ENCODE data around the gene MGAT5B. TPM values are rescaled to one million over a fixed set of nuclear protein-coding genes. Genes with fewer than 3 reads are reported as not detected.

MGAT5B gene
- total RNA-seq, 2 donors from 2014 or later, result 0.14 to 4.1 TPM

DNA sequence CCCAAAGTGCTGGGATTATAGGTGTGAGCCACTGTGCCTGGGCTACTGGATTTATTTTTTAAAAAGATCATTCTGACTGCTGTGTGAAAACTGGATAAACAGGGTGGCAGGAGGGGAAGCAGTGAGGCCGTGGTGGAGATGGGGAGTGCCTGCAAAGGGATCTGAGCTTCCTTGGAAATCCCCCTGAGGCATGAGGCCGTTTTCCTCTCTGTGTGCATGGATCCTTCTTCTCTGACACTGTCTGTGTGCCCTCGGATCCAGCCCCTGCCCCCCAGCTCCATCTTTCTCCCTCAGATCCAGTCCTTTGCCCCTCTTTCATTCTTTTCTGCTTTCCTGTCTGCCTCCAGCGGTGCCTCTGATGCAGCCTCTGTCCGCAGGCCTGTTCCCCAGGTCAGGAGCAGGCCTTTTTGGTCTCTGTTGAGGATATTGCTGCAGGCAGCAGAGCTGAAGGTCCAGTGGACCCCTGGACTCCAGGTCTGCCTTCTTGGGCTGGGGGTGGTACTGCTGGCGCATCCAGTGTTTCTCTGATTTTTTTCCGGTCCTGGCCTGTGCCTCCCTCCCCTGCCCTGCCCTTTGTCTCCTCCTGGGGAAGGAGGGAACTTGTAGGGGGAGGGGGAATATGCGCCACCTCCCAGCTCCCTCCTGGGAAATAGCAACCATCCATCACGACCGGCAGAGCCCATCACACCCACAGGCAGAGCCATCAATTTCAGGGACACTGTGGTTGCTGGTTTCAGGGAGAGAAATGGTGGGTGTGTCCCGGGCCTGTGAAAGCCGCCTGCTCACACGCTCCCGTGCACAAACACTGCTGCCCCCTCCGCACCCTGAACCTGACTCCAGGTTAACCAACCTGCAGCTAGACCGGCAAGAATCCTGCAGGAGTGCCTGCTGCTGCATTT lies 17.0 kb downstream of the MGAT5B start:
- H3K36me3 ChIP-seq, result no peaks in the 10 kb centered on the region
- H3K9me3 ChIP-seq, result no peaks in the 10 kb centered on the region
- no peak for TF ChIP-seq POLR2AphosphoS5 (IDR thresholded peaks at IDR 0.05)
- TF ChIP-seq POLR2A (IDR thresholded peaks at IDR 0.05), result no peak
- no peak overlapping the region for H3K27ac ChIP-seq
- no peaks in the 10 kb centered on the region for H3K27me3 ChIP-seq (replicated peaks; ENCODE audit: insufficient read depth)
- no peak for DNase-seq (ENCODE audit: low spot score)
- H3K4me1 ChIP-seq (replicated peaks), result no peaks in the 10 kb centered on the region
- 49% methylated on average over 16 of the region's 16 CpGs for WGBS
- no peak overlapping the region for H3K4me3 ChIP-seq
- intact Hi-C loops (cut with DNase I), result no loop called here

DNA sequence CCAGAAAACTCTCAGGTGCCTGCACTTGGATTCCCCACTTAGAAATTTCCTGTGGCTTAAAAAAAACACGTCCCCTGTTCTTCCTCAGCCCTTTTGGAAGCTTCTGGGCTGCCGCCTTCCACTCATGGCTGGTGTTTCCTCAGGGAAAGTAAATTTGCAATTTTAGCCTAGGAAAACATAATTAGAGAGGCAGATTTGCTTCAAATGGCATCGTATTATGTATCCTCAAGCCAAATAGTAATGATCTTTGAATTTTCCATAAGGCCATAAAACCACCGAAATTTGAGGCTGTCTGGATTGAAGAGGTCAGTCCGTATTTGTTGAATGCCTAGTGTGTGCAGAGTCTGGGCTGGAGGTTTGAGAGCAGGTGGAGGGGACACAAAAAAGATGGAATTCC lies 17.7 kb downstream of the MGAT5B start:
- H3K9me3 ChIP-seq, result no peaks in the 10 kb centered on the region
- WGBS, result 75% methylated on average over 5 of the region's 5 CpGs
- no peaks in the 10 kb centered on the region for H3K27me3 ChIP-seq (replicated peaks; ENCODE audit: insufficient read depth)

DNA sequence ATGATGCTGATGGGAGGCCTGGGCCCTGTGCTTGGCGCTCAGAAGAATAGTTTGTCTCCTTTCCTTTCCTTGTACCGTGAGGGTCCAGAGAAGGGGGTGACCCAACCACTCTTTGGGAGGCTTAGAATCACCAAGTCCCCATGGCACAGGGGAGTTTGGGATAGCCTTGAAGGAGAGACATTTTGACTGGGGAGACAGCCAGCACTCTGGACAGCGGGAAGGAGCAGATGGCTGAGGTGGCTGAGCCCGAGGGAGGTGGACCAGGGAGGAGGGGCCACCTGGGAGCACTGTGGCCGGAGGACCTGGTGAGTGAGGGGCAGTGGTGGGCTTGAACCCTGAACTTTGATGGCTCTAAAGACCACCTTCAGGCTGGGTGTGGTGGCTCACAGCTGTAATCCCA lies 18.2 kb downstream of the MGAT5B start:
- Histone ChIP-seq H3K9me3 (no peaks in the 10 kb centered on the region), H3K27me3 (replicated peaks; ENCODE audit: insufficient read depth) (no peaks in the 10 kb centered on the region), H3K4me3 (no peak overlapping the region), H3K36me3 (no peaks in the 10 kb centered on the region), H3K4me1 (replicated peaks) (no peaks in the 10 kb centered on the region), H3K27ac (no peak overlapping the region)
- intact Hi-C loops (cut with DNase I), result no loop called here
- no peak for TF ChIP-seq CTCF (IDR thresholded peaks at IDR 0.05)
- no peak for TF ChIP-seq POLR2A (IDR thresholded peaks at IDR 0.05)
- no peak for TF ChIP-seq POLR2AphosphoS5 (IDR thresholded peaks at IDR 0.05)
- 74% methylated on average over 5 of the region's 5 CpGs for WGBS
- DNase-seq (ENCODE audit: low spot score), result no peak

More for the DNA sequence above, 17.7 kb downstream of the MGAT5B start:
- TF ChIP-seq POLR2AphosphoS5 (IDR thresholded peaks at IDR 0.05) (no peak), CTCF (IDR thresholded peaks at IDR 0.05) (no peak), POLR2A (IDR thresholded peaks at IDR 0.05) (no peak)
- no peak overlapping the region for H3K27ac ChIP-seq
- intact Hi-C loops (cut with DNase I), result no loop called here
- DNase-seq (ENCODE audit: low spot score), result no peak
- H3K36me3 ChIP-seq, result no peaks in the 10 kb centered on the region
- H3K4me1 ChIP-seq (replicated peaks), result no peaks in the 10 kb centered on the region
- H3K4me3 ChIP-seq, result no peak overlapping the region

DNA sequence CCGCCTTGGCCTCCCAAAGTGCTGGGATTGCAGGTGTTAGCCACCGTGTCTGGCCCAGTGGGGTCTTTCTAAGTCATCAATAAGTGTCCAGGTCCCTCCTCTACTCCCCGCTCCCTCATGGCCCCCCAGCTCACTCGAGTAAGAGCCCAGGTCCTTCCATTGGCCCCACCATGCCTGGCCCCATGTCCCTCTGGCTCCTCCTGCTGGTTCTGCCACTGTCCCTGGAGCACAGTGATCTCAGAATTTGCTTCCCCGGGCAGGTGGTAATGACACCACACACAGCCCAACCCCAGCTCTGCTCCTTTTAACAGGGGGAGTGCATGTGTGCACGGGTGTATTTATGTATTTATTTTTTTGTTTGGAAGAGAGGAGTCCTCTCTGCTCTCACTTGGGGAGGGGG lies 19.6 kb downstream of the MGAT5B start:
- no peak overlapping the region for H3K27ac ChIP-seq
- H3K9me3 ChIP-seq, result no peaks in the 10 kb centered on the region
- no peaks in the 10 kb centered on the region for H3K4me1 ChIP-seq (replicated peaks)
- H3K27me3 ChIP-seq (replicated peaks; ENCODE audit: insufficient read depth), result no peaks in the 10 kb centered on the region
- intact Hi-C loops (cut with DNase I), result no loop called here
- H3K4me3 ChIP-seq, result no peak overlapping the region
- no peaks in the 10 kb centered on the region for H3K36me3 ChIP-seq
- DNase-seq (ENCODE audit: low spot score), result no peak
- TF ChIP-seq POLR2AphosphoS5 (IDR thresholded peaks at IDR 0.05), result no peak
- no peak for TF ChIP-seq CTCF (IDR thresholded peaks at IDR 0.05)
- no peak for TF ChIP-seq POLR2A (IDR thresholded peaks at IDR 0.05)
- 76% methylated on average over 6 of the region's 6 CpGs for WGBS

DNA sequence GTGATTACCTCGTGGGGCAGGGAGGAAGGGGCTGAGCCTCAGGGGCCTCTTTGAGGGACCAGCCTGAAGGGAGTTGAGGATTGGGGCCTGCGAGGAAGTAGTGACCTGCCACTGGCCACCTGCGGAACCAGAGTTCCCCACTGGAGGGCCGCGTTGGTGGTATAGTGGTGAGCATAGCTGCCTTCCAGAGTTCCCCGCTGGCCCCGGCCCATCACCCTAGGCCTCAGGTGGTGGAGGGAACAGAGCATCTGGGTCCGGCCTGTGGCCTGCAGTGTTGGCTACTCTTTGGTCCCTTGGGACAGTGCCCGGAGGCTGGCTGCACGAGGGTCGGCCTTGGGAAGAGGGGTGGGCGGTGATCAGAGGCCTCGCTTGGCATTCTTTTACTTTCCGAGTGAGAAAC lies 20.5 kb downstream of the MGAT5B start:
- TF ChIP-seq POLR2AphosphoS5 (IDR thresholded peaks at IDR 0.05) (no peak), POLR2A (IDR thresholded peaks at IDR 0.05) (no peak), CTCF (IDR thresholded peaks at IDR 0.05) (no peak)

More for the DNA sequence above, 20.5 kb downstream of the MGAT5B start:
- intact Hi-C loops (cut with DNase I), result no loop called here
- Histone ChIP-seq H3K27me3 (replicated peaks; ENCODE audit: insufficient read depth) (no peaks in the 10 kb centered on the region), H3K36me3 (no peaks in the 10 kb centered on the region), H3K4me1 (replicated peaks) (no peaks in the 10 kb centered on the region), H3K27ac (no peak overlapping the region), H3K9me3 (no peaks in the 10 kb centered on the region), H3K4me3 (no peak overlapping the region)
- WGBS, result 78% methylated on average over 14 of the region's 14 CpGs
- DNase-seq (ENCODE audit: low spot score), result no peak

Measured in prostate gland (tissue), 2 donors.